Keratinocyte (primary cell): ENCODE results near the gene ROR2.

Source experiments
- CTCF ChIP-seq, 3 experiments: IDR thresholded peaks in 1 of 3; conservative IDR thresholded peaks in 1 of 3; optimal IDR thresholded peaks in 1 of 3; 2 replicates in 2 of 3; 3 replicates in 1 of 3; pipeline versions ENCODE3 to v1.5.1; 2011; ENCODE audit warnings: low read length in 3 of 3, mild to moderate bottlenecking in 3 of 3, moderate library complexity in 2 of 3, control low read depth in 1 of 3, inconsistent platforms in 1 of 3; ENCODE audit not compliant: insufficient read depth in 2 of 3; ENCODE audit errors: extremely low read depth in 1 of 3
- EZH2 ChIP-seq: IDR thresholded peaks from one replicate; pipeline ENCODE4 v1.6.1; 2012; ENCODE audit warnings: inconsistent platforms, mild to moderate bottlenecking, low read length, moderate library complexity

- TF ChIP-seq EZH2 (no peak), CTCF (optimal IDR thresholded peaks at IDR 0.05 in 1 of 3, IDR thresholded peaks at IDR 0.05 in 1 of 3, conservative IDR thresholded peaks at IDR 0.05 in 1 of 3; ENCODE audit: extremely low read depth in 1 of 3, insufficient read depth in 2 of 3, low read length in 3 of 3) (no peak)
Observed at GRCh38 chr9:91781906-91782305, 168.1 kb downstream of the ROR2 start.
